Fibroblast of skin of left quadriceps (primary cell): ENCODE measurements around the gene ECE1.
A peak's percentile ranks its signal among the peaks of the same experiment; 100 is the strongest.
"Not testable (repeated sequence)": the region's sequence is repeated elsewhere in the genome, so short reads cannot be mapped to it uniquely, and the experiment has no call there.

ENCODE experiments used
- DNase-seq, 2 experiments: peaks; one replicate each; pipeline ENCODE4 v3.0.0-alpha.2; 2013; ENCODE audit warnings: low read depth in 2 of 2

ECE1 gene

GRCh38 chr1:21229246-21230000 lies 60.8 kb downstream of the ECE1 start:
- DNase-seq: peak; percentile 45 to 54

GRCh38 chr1:21228224-21228623 lies 62.0 kb downstream of the ECE1 start:
- DNase-seq: not testable (repeated sequence)

DNA sequence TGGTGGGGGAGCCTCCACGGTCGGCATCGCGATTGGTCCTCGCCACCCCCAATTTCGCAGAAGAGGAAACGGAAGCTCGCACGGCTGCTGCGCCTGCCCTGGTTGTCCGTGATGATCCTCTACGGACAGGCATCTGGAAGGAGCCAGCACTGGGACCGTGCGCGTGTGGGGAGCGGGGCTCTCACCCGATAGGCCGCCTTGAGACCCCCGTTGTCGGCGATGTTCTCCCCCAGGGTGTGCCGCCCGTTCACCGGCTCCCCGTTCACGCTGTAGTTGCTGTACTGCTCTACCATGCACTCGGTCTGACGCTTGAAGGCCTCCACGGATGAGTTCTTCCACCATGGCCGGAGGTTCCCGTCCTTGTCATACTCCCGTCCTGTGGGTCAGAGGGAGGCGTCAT lies 65.2 kb downstream of the ECE1 start:
- no peak for DNase-seq

DNA sequence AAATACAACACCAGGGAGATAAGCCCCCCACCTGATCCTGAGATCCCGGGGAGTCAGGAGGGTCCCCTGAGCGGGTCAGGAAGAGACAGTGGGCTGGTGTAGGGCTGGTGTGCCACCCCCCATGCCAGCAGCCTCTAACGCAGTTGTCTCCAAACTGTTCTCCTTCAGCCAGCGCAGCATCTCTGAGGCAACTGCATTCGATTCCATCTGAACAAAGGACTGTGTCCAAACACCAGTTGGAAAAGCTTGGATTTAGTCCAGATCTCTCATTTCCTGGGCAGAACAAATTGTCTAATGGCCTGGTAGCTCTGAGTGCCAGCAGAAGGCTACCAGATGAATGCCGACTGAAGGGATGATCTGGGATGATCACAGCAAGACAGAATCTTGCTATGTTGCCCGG lies 69.4 kb downstream of the ECE1 start:
- DNase-seq: no peak

- no peak for DNase-seq
Observed at GRCh38 chr1:21219674-21220073, 70.6 kb downstream of the ECE1 start.

GRCh38 chr1:21217812-21218596 lies 72.3 kb downstream of the ECE1 start:
- DNase-seq: no peak

DNA sequence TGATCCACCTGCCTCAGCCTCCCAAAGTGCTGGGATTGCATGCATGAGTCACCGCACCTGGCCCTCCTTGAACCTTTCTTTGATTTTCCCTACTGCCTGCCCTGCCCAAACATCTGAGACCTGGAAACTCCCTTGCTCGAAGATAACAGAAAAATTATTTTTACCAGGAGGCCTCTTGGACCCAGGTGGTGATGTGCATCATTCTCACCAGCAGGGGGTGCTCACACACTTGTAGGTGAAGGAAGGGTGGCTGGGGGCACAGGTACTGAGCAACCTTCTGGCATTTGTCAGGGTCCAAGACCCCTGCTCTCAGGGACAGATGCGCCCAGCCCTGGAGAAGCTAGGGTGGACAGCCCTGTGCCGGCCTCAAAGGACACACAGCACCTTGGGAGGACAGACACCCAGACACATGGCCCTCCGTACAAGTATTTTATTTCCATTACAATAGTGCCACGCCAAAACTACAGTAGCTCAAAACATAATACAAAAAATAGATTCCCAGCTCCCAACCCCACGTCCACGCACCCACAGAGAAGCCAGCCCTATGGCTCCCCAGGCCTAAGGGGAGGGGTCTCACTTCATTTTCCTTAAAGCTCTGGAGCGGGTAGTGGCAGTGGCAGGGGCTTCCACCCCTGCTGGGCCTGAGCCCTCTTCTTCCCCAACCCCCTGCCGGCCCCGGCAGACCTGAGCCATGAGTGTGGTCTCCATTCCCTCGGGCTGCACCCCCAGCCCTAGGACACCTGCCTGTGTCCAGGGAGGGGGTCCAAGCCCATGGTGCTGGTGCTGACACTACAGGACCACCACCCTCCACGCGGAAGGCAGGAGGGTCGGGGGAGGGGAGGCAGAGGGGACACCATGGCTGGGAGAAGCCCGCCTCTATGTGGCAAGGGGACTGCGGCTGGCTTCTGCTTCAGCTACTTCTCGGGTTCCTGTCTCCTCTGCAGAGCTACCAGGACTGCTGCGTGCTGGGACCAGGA lies 73.1 kb downstream of the ECE1 start:
- DNase-seq: no peak

DNA sequence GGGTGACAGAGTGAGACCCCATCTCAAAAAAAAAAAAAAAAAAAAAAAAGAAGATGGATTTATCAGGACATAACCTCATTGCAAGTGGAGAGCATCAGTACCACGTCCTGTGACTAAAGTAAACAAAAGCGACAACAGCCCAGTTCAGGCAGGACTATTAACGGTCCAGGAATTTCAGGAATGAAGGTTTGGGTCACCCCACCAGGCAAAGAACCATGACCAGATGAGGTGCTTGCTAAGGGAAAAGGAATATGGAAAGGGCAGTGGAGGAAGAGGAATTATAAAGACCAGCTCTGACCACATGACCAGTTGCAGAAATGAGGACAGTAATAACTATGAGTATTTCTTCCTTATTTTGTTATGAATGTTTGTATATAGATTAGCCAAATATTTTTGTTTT lies 78.1 kb downstream of the ECE1 start:
- DNase-seq: no peak

GRCh38 chr1:21208137-21208700 lies 82.0 kb downstream of the ECE1 start:
- DNase-seq: not testable (repeated sequence)

- DNase-seq: no peak
Observed at GRCh38 chr1:21206117-21206516, 84.1 kb downstream of the ECE1 start.

GRCh38 chr1:21205416-21205815 lies 84.8 kb downstream of the ECE1 start:
- DNase-seq: no peak

DNA sequence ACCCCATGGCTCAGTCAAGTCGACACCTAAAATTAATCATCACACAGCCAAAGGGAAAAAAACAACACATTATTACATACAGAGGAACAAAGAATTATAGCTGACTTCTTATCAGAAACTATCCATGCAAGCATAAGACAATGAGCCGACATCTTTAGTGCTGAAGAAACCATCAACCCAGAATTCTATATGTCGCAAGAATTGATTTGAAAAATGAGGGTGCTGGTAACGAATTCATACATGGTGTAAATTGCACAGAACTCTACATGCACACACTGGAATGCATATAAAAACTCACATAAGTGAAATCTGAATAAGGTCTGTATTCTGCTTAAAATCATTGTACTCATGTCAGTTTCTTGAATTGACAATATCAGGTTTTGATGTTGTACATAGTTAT lies 88.6 kb downstream of the ECE1 start:
- no peak for DNase-seq

DNA sequence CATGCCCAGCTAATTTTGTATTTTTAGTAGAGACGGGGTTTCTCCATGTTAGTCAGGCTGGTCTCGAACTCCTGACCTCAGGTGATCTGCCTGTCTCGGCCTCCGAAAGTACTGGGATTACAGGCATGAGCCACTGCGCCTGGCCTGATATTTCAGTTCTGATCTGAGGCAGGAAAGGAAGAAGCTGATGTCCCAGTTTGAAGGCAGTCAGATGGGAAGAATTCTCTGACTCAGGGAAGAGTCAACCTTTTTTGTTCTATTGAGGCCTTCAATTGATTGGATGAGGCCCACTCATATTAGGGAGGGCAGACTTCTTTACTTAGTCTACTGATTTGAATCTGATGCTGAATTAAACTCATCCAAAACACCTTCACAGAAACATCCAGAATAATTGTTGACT lies 89.0 kb downstream of the ECE1 start:
- not testable (repeated sequence) for DNase-seq

GRCh38 chr1:21200767-21201166 lies 89.5 kb downstream of the ECE1 start:
- DNase-seq: no peak

- DNase-seq: no peak
Observed at GRCh38 chr1:21198929-21199328, 91.3 kb downstream of the ECE1 start.

DNA sequence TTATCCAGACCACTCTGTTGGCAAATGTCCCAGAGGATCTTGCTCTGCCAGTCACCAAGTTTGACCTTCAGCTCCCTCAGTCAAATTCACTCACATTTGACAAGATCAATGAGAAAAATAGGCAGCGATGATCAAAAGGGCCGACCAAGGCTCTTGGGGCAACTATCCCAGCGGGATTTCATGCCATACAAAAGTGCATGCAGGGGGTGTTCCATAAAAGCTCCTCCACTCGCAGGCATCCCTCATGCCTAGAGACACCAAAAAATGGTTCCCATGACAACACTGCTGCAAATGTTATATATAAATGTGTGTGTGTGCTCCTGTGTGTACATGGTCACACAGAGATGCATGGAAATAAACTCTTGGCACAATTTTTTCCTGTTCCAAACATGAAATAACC lies 97.4 kb downstream of the ECE1 start:
- no peak for DNase-seq

DNA sequence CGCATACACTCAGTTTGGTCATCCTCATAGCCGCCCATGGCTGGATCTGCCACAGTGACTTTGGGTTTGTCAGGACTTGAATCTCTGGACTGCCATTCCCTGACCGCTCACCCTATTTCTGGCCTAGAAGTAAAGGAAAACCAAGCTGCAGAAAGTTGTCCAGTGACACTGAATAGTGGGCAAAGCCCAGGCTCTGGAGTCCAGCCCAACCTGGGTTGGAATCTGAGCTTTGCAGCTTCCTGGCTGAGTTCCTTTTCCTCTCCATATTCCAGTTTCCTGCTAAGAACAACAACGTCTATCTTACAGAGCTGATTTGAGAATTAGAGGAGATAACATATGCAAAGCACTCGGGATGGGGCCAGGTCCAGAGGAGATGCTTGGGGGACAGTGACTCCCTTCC lies 98.0 kb downstream of the ECE1 start:
- DNase-seq: no peak

DNA sequence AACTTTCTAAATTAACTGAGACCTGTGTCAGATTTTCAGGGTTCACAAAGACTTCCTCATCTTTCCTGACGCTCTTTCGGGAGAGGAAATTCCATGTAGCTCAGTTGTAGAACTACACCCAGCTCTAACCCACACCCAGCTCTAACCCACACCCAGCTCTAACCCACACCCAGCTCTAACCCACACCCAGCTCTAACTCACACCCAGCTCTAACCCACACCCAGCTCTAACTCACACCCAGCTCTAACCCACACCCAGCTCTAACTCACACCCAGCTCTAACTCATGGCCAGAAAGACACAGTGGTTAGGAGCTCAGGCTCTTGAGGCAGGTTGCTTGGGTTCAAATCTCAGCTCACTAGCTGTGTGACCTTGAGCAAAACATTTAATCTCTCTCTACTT lies 99.5 kb downstream of the ECE1 start:
- not testable (repeated sequence) for DNase-seq

DNA sequence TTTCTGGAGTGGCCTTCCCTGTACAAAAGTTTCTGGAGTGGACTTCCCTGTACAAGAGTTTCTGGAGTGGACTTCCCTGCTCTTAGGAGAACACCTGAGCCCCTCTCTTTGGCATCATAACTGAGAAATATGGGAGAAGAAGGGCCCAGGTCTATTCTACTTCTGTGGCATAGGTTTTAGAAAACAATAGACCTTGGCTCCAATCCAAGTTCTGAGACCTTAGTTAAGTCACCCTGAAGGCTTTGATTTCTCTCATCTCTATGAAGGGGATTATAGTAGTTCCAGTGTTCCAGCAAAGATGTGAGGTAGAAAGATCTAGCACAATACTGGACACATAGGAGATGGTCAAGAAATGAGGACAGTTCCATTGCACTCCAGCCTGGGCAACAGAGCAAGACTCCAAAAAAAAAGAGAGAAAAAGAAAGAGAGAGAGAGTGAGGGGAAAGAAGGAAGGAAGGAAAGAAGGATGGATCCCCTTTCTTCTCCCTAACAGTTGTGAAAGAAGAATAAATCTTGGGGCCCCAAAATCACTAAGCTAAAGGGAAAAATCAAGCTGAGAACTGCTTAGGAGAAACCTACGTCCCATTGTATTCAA lies 100.3 kb downstream of the ECE1 start:
- no peak for DNase-seq

DNA sequence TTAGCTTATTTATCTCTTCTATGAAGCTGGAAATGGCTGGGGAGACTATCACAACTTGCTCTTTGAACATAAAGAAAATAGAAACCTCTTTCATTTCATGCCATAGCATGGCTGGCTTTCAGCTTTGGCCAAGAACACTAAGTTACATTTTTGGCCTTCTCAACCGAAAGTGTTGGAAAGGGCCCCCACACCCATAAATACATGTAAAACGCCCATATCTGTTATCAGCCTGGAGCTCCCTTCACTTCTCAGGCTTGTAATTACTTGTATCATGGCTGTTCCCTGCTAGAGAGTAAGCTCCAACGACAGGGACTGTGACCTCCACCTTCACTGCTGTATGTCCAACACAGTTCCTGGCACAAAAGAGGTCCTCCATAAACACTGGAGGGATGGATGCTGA lies 100.8 kb downstream of the ECE1 start:
- no peak for DNase-seq

DNA sequence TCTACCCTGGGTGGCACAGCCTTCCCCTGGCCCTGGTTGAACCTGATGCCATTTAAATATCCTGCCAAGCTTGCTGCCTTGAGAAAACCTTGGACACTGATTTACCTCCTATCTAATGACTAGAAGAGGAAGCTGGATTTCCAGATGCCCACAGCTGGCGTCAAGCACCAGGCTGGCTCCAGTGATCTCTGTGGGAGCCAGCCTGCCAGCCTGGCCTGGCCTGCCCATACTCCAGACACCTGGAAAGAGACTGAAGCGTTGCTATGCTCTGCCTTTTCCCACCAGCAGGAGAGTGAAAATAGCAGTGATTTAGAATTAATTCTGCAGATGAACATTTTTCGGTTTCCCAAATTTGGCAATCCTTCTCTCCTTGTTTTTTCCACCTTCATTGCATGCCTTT lies 102.0 kb downstream of the ECE1 start:
- DNase-seq: no peak
